ENCODE measurements around the gene ARHGEF10L. TPM values are rescaled to one million over a fixed set of nuclear protein-coding genes. Genes with fewer than 3 reads are reported as not detected.

Gene ARHGEF10L
- total RNA-seq, 2 donors from 2014 or later = 226 to 301 TPM

- Histone ChIP-seq H3K27ac (peak overlapping the region; percentile 66 to 91), H3K9me3 (no peaks in the 10 kb centered on the region), H3K27me3 (replicated peaks; ENCODE audit: insufficient read depth) (no peaks in the 10 kb centered on the region), H3K4me3 (no peak overlapping the region), H3K36me3 (peaks cover 71% of the 10 kb centered on the region), H3K4me1 (ENCODE audit: control insufficient read depth in 1 of 2, low read depth in 2 of 2) (peaks cover 55 to 94% of the 10 kb centered on the region in 2 donors)
- DNase-seq (ENCODE audit: low spot score) (peak; percentile 36), ATAC-seq (ENCODE audit: insufficient number of reproducible peaks, low FRiP score, low read depth) (peak; percentile 64)
- TF ChIP-seq, protein P1, sequence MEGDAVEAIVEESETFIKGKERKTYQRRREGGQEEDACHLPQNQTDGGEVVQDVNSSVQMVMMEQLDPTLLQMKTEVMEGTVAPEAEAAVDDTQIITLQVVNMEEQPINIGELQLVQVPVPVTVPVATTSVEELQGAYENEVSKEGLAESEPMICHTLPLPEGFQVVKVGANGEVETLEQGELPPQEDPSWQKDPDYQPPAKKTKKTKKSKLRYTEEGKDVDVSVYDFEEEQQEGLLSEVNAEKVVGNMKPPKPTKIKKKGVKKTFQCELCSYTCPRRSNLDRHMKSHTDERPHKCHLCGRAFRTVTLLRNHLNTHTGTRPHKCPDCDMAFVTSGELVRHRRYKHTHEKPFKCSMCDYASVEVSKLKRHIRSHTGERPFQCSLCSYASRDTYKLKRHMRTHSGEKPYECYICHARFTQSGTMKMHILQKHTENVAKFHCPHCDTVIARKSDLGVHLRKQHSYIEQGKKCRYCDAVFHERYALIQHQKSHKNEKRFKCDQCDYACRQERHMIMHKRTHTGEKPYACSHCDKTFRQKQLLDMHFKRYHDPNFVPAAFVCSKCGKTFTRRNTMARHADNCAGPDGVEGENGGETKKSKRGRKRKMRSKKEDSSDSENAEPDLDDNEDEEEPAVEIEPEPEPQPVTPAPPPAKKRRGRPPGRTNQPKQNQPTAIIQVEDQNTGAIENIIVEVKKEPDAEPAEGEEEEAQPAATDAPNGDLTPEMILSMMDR (IDR thresholded peaks at IDR 0.05) = no peak
Observed at GRCh38 chr1:17633654-17634053, 94.2 kb downstream of the ARHGEF10L start.

DNA sequence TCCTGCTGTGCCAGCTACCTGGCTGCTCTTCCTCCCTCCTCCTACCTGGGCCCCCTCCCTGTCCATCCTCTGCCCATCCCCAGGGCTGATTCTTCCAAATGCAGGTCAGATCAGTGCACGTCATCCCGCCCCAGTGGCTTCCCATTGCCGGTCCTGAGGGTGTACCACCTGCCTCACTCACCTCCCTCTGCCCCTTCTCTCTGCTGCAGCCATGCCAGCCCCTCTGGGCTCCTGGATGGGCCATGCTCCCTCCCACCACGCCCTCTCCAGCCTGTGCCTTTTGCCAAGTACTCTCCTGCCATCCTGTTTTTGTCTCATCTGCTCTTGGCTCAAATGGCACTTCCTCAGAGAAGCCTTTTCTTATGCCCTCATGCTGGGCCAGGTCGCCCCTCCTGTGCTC lies 95.8 kb downstream of the ARHGEF10L start:
- H3K27me3 ChIP-seq (replicated peaks; ENCODE audit: insufficient read depth) = no peaks in the 10 kb centered on the region
- H3K36me3 ChIP-seq = peaks cover 79% of the 10 kb centered on the region
- no peak overlapping the region for H3K4me3 ChIP-seq
- H3K9me3 ChIP-seq = no peaks in the 10 kb centered on the region
- H3K4me1 ChIP-seq (ENCODE audit: control insufficient read depth in 1 of 2, low read depth in 2 of 2) = peaks cover 52 to 90% of the 10 kb centered on the region in 2 donors
- no peak for DNase-seq (ENCODE audit: low spot score)
- ATAC-seq (ENCODE audit: insufficient number of reproducible peaks, low FRiP score, low read depth) = no peak
- TF ChIP-seq, protein P1 (IDR thresholded peaks at IDR 0.05) = no peak
- H3K27ac ChIP-seq = peak overlapping the region; percentile 45 to 91

GRCh38 chr1:17635811-17636210 lies 96.3 kb downstream of the ARHGEF10L start:
- peak overlapping the region; percentile 45 to 78 for H3K27ac ChIP-seq
- H3K4me1 ChIP-seq (ENCODE audit: control insufficient read depth in 1 of 2, low read depth in 2 of 2) = peaks cover 48 to 87% of the 10 kb centered on the region in 2 donors
- no peaks in the 10 kb centered on the region for H3K9me3 ChIP-seq
- DNase-seq (ENCODE audit: low spot score) (no peak), ATAC-seq (ENCODE audit: insufficient number of reproducible peaks, low FRiP score, low read depth) (no peak)
- H3K4me3 ChIP-seq = no peak overlapping the region
- peaks cover 82% of the 10 kb centered on the region for H3K36me3 ChIP-seq
- H3K27me3 ChIP-seq (replicated peaks; ENCODE audit: insufficient read depth) = no peaks in the 10 kb centered on the region
- TF ChIP-seq, protein P1 (IDR thresholded peaks at IDR 0.05) = no peak

- Histone ChIP-seq H3K4me3 (no peak overlapping the region), H3K36me3 (peaks cover 87% of the 10 kb centered on the region), H3K27ac (peak overlapping the region; percentile 71 to 78), H3K9me3 (no peaks in the 10 kb centered on the region), H3K4me1 (ENCODE audit: control insufficient read depth in 1 of 2, low read depth in 2 of 2) (peaks cover 41 to 79% of the 10 kb centered on the region in 2 donors), H3K27me3 (replicated peaks; ENCODE audit: insufficient read depth) (no peaks in the 10 kb centered on the region)
- no peak for DNase-seq (ENCODE audit: low spot score)
- ATAC-seq (ENCODE audit: insufficient number of reproducible peaks, low FRiP score, low read depth) = no peak
- TF ChIP-seq, protein P1 (IDR thresholded peaks at IDR 0.05) = no peak
Observed at GRCh38 chr1:17636612-17637011, 97.1 kb downstream of the ARHGEF10L start.

DNA sequence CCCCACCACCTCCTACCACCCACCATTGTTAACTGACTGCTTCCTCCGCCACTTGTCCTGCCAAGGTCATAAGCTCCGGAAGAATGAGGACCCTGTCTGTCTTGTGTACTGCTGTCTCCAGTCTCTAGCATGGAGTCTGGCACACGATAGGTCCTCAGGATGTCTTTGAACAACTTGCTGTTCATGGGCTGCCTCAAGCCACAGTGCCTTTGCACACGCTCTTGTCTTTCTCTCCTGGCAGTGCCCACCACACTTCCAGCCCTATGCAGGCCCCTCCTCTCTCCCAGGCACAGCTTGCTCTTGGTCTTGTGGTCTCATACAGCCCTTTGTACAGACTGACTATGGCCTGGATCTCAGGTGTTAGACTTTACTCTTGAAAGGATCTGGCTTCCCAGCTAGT lies 97.6 kb downstream of the ARHGEF10L start:
- peak overlapping the region; percentile 71 to 78 for H3K27ac ChIP-seq

More for the DNA sequence above, 97.6 kb downstream of the ARHGEF10L start:
- Histone ChIP-seq H3K9me3 (no peaks in the 10 kb centered on the region), H3K4me1 (ENCODE audit: control insufficient read depth in 1 of 2, low read depth in 2 of 2) (peaks cover 37 to 74% of the 10 kb centered on the region in 2 donors), H3K36me3 (peaks cover 87% of the 10 kb centered on the region), H3K27me3 (replicated peaks; ENCODE audit: insufficient read depth) (no peaks in the 10 kb centered on the region), H3K4me3 (no peak overlapping the region)
- no peak for ATAC-seq (ENCODE audit: insufficient number of reproducible peaks, low FRiP score, low read depth)
- TF ChIP-seq, protein P1 (IDR thresholded peaks at IDR 0.05) = no peak
- no peak for DNase-seq (ENCODE audit: low spot score)

All from thoracic aorta (tissue), 2 donors.